ENCODE data around the gene COLEC12.

Gene COLEC12

GRCh38 chr18:489244-490023 lies 11.1 kb downstream of the COLEC12 start:
- WGBS = 40% methylated on average over 8 of the region's 8 CpGs
- Histone ChIP-seq H2AK5ac (ENCODE audit: low read length, severe bottlenecking) (no peak overlapping the region), H3K27ac (ENCODE audit: low read length, poor library complexity, severe bottlenecking) (peak overlapping the region; percentile 68), H2BK12ac (ENCODE audit: low read length in 2 of 2) (peak overlapping the region; percentile 29 to 45), H4K91ac (ENCODE audit: low read length) (no peak overlapping the region), H3K18ac (ENCODE audit: low read depth in 1 of 2, low read length in 2 of 2) (no peak overlapping the region), H2BK120ac (ENCODE audit: low read depth, low read length) (no peak overlapping the region), H3K9ac (ENCODE audit: low read length) (peak overlapping the region; percentile 68), H3K23ac (ENCODE audit: low read length in 2 of 2) (no peak overlapping the region), H3K14ac (ENCODE audit: low read length in 2 of 2) (no peak overlapping the region), H3K79me1 (replicated peaks; ENCODE audit: low read length, poor library complexity, severe bottlenecking) (peaks cover 6% of the 10 kb centered on the region), H4K8ac (ENCODE audit: low read length) (no peak overlapping the region), H3K9me3 (ENCODE audit: control insufficient read depth, low read length) (peaks cover 4% of the 10 kb centered on the region), H3K4ac (ENCODE audit: low read depth in 1 of 2, low read length in 2 of 2) (no peak overlapping the region), H2BK5ac (ENCODE audit: low read depth, low read length, poor library complexity, severe bottlenecking) (no peak overlapping the region), H3K27me3 (ENCODE audit: control insufficient read depth in 1 of 2, insufficient read depth in 1 of 2, low read length in 2 of 2) (no peaks in the 10 kb centered on the region), H3K36me3 (ENCODE audit: control insufficient read depth in 1 of 2, insufficient read depth in 2 of 2, low read depth in 1 of 2, low read length in 2 of 2) (peaks cover 0 to 12% of the 10 kb centered on the region in 2 experiments), H3K4me1 (ENCODE audit: control insufficient read depth, insufficient read depth, low read depth, low read length) (peaks cover 9% of the 10 kb centered on the region), H3K4me3 (ENCODE audit: insufficient read depth in 1 of 2, low read depth in 1 of 2, low read length in 2 of 2) (peak overlapping the region in 1 of 2 experiments; percentile 25), H2AFZ (ENCODE audit: low read depth, low read length) (no peak overlapping the region), H2BK15ac (ENCODE audit: low read depth, poor library complexity, severe bottlenecking) (no peak overlapping the region), H3K4me2 (ENCODE audit: low read length, poor library complexity, severe bottlenecking) (no peak overlapping the region)
- DNase-seq = peak; percentile 66

- H3K4me2 ChIP-seq (ENCODE audit: low read length, poor library complexity, severe bottlenecking) = no peak overlapping the region
- H3K9me3 ChIP-seq (ENCODE audit: control insufficient read depth, low read length) = peaks cover 4% of the 10 kb centered on the region
- no peak overlapping the region for H3K4ac ChIP-seq (ENCODE audit: low read depth in 1 of 2, low read length in 2 of 2)
- H3K27ac ChIP-seq (ENCODE audit: low read length, poor library complexity, severe bottlenecking) = no peak overlapping the region
- H3K9ac ChIP-seq (ENCODE audit: low read length) = no peak overlapping the region
- no peak overlapping the region for H2BK15ac ChIP-seq (ENCODE audit: low read depth, poor library complexity, severe bottlenecking)
- H2BK5ac ChIP-seq (ENCODE audit: low read depth, low read length, poor library complexity, severe bottlenecking) = no peak overlapping the region
- peak overlapping the region; percentile 50 for H2AK5ac ChIP-seq (ENCODE audit: low read length, severe bottlenecking)
- no peak overlapping the region for H3K18ac ChIP-seq (ENCODE audit: low read depth in 1 of 2, low read length in 2 of 2)
- peak; percentile 39 for DNase-seq
- H4K8ac ChIP-seq (ENCODE audit: low read length) = no peak overlapping the region
- no peak overlapping the region for H2AFZ ChIP-seq (ENCODE audit: low read depth, low read length)
- H3K14ac ChIP-seq (ENCODE audit: low read length in 2 of 2) = no peak overlapping the region
- H3K27me3 ChIP-seq (ENCODE audit: control insufficient read depth in 1 of 2, insufficient read depth in 1 of 2, low read length in 2 of 2) = no peaks in the 10 kb centered on the region
- H2BK120ac ChIP-seq (ENCODE audit: low read depth, low read length) = no peak overlapping the region
- H3K23ac ChIP-seq (ENCODE audit: low read length in 2 of 2) = no peak overlapping the region
- peaks cover 0 to 12% of the 10 kb centered on the region in 2 experiments for H3K36me3 ChIP-seq (ENCODE audit: control insufficient read depth in 1 of 2, insufficient read depth in 2 of 2, low read depth in 1 of 2, low read length in 2 of 2)
- H3K79me1 ChIP-seq (replicated peaks; ENCODE audit: low read length, poor library complexity, severe bottlenecking) = peaks cover 4% of the 10 kb centered on the region
- H4K91ac ChIP-seq (ENCODE audit: low read length) = no peak overlapping the region
- no peak overlapping the region for H2BK12ac ChIP-seq (ENCODE audit: low read length in 2 of 2)
- H3K4me1 ChIP-seq (ENCODE audit: control insufficient read depth, insufficient read depth, low read depth, low read length) = peaks cover 12% of the 10 kb centered on the region
- H3K4me3 ChIP-seq (ENCODE audit: insufficient read depth in 1 of 2, low read depth in 1 of 2, low read length in 2 of 2) = no peak overlapping the region
- no CpG with 5 or more reads among the region's 3 CpGs for WGBS
These were observed 13.4 kb downstream of the COLEC12 start for GRCh38 chr18:486929-487740.

- no peak overlapping the region for H3K9ac ChIP-seq (ENCODE audit: low read length)
- no peak overlapping the region for H3K4me3 ChIP-seq (ENCODE audit: insufficient read depth in 1 of 2, low read depth in 1 of 2, low read length in 2 of 2)
- no peak overlapping the region for H4K8ac ChIP-seq (ENCODE audit: low read length)
- H3K9me3 ChIP-seq (ENCODE audit: control insufficient read depth, low read length) = peaks cover 4% of the 10 kb centered on the region
- H3K4me2 ChIP-seq (ENCODE audit: low read length, poor library complexity, severe bottlenecking) = no peak overlapping the region
- peak; percentile 27 for DNase-seq
- no peak overlapping the region for H2BK15ac ChIP-seq (ENCODE audit: low read depth, poor library complexity, severe bottlenecking)
- no peak overlapping the region for H2AFZ ChIP-seq (ENCODE audit: low read depth, low read length)
- no peak overlapping the region for H3K18ac ChIP-seq (ENCODE audit: low read depth in 1 of 2, low read length in 2 of 2)
- no peak overlapping the region for H2AK5ac ChIP-seq (ENCODE audit: low read length, severe bottlenecking)
- H3K4me1 ChIP-seq (ENCODE audit: control insufficient read depth, insufficient read depth, low read depth, low read length) = peaks cover 13% of the 10 kb centered on the region
- H3K23ac ChIP-seq (ENCODE audit: low read length in 2 of 2) = no peak overlapping the region
- H3K14ac ChIP-seq (ENCODE audit: low read length in 2 of 2) = no peak overlapping the region
- no peaks in the 10 kb centered on the region for H3K27me3 ChIP-seq (ENCODE audit: control insufficient read depth in 1 of 2, insufficient read depth in 1 of 2, low read length in 2 of 2)
- H2BK120ac ChIP-seq (ENCODE audit: low read depth, low read length) = no peak overlapping the region
- no peak overlapping the region for H4K91ac ChIP-seq (ENCODE audit: low read length)
- no peak overlapping the region for H2BK12ac ChIP-seq (ENCODE audit: low read length in 2 of 2)
- H3K36me3 ChIP-seq (ENCODE audit: control insufficient read depth in 1 of 2, insufficient read depth in 2 of 2, low read depth in 1 of 2, low read length in 2 of 2) = peaks cover 0 to 23% of the 10 kb centered on the region in 2 experiments
- 64% methylated on average over 3 of the region's 4 CpGs for WGBS
- H3K4ac ChIP-seq (ENCODE audit: low read depth in 1 of 2, low read length in 2 of 2) = no peak overlapping the region
- H3K27ac ChIP-seq (ENCODE audit: low read length, poor library complexity, severe bottlenecking) = no peak overlapping the region
- H2BK5ac ChIP-seq (ENCODE audit: low read depth, low read length, poor library complexity, severe bottlenecking) = no peak overlapping the region
- H3K79me1 ChIP-seq (replicated peaks; ENCODE audit: low read length, poor library complexity, severe bottlenecking) = no peaks in the 10 kb centered on the region
These were observed 15.6 kb downstream of the COLEC12 start for GRCh38 chr18:484749-485464.

Data from mesenchymal stem cell (in vitro differentiated cells and primary cell).